SK-N-MC (cell line): ENCODE data around the gene LHFPL6.

Experiments
- DNase-seq: peaks from one replicate; pipeline ENCODE4 v3.0.0-alpha.2; 2011; ENCODE audit warnings: low read depth, low spot score
- H3K27ac ChIP-seq: fragments of 200-600 bp; sonication (generic); 2 replicates; pipeline ENCODE4 v1.5.1; 2016; ENCODE audit warnings: mixed run types
- H3K36me3 ChIP-seq: fragments of 200-600 bp; sonication (generic); 2 replicates; pipeline ENCODE4 v1.6.1; 2017; ENCODE audit warnings: antibody characterized with exemption, low read length, mixed read lengths; ENCODE audit not compliant: insufficient read depth
- H3K4me3 ChIP-seq: fragments of 200-600 bp; sonication (generic); 2 replicates; pipeline ENCODE4 v1.5.1; 2016
- H3K9ac ChIP-seq: fragments of 200-600 bp; sonication (generic); 2 replicates; pipeline ENCODE4 v1.8.0; 2017; ENCODE audit warnings: mixed run types, mixed read lengths; ENCODE audit not compliant: insufficient read length
- H3K9me3 ChIP-seq: fragments of 200-600 bp; sonication (generic); 2 replicates; pipeline ENCODE4 v1.6.1; 2017; ENCODE audit warnings: low read depth, mild to moderate bottlenecking, antibody characterized with exemption, low read length, moderate library complexity, mixed read lengths
- EZH2 ChIP-seq: fragments of 200-600 bp; sonication (generic); IDR thresholded peaks from one replicate; pipeline ENCODE4 v1.6.1; 2017; ENCODE audit warnings: antibody characterized with exemption
- FOXP2 ChIP-seq: optimal IDR thresholded peaks from 2 replicates; pipeline ENCODE3; 2011; ENCODE audit warnings: mild to moderate bottlenecking, moderate library complexity; ENCODE audit not compliant: insufficient read depth; ENCODE audit errors: extremely low read length, control extremely low read depth
- POLR2AphosphoS5 ChIP-seq: IDR thresholded peaks from 2 replicates; pipeline ENCODE4 v1.6.1; 2012; ENCODE audit warnings: mild to moderate bottlenecking, low read depth, low read length, borderline replicate concordance

Gene LHFPL6

DNA sequence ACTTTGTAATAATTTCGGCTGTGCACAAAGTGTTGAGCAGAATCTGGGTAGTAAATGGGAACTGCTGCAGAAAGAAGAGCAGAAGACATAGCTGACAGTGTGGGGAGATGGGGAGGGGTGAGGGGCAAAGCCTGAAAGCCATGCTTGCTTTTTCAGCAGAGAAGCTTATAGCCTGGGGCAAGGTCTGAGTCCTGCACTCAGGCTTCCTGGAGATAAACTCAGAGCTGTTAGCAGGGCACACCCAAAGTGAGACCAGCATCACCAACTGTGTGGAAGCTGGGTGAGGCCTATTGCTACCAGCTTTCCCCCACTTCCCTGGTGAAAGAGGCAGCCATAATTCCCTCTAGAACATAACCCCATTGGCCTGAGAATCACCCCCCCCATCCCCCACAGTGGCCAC is 15.6 kb upstream of the LHFPL6 start:
- Histone ChIP-seq H3K27ac (peak overlapping the region; percentile 65; the same call in 1 of the 2 replicates), H3K36me3 (no peaks in the 10 kb centered on the region), H3K9me3 (no peaks in the 10 kb centered on the region), H3K4me3 (no peak overlapping the region), H3K9ac (no peak overlapping the region)
- no peak for DNase-seq
- no peak for TF ChIP-seq FOXP2
- TF ChIP-seq EZH2 = no peak
- no peak for TF ChIP-seq POLR2AphosphoS5

DNA sequence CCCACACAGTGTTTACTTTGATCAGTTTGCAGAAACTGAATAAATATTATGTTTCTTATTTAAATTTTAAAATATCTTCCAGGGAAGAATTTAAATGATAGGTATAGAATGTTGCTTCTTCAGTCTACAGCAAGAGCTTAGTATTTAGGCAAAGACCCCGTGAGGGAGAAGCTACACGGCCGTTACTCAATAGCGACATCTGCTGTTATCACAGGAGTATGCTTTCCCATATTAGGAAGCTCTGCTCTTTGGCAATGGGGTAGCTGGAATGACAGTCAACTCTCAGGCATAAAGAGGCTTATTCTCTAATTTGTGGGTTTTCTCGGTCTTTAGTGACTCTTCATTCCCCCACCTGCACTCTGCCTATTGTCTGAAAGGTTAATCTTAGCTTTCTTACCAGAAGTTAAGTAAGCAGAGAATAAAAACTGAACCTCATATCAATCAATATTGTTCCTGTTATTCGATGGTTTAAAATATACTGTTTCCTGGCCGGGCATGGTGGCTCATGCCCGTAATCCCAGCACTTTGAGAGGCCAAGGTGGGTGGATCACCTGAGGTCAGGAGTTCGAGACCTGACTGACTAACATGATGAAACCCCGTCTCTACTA is 13.2 kb upstream of the LHFPL6 start:
- H3K9me3 ChIP-seq = no peaks in the 10 kb centered on the region
- H3K9ac ChIP-seq = peak overlapping the region; percentile 34
- no peak for TF ChIP-seq FOXP2
- TF ChIP-seq POLR2AphosphoS5 = no peak
- no peak for TF ChIP-seq EZH2
- H3K36me3 ChIP-seq = no peaks in the 10 kb centered on the region
- peak overlapping the region; percentile 42; the same call in 1 of the 2 replicates for H3K27ac ChIP-seq
- no peak overlapping the region; the same call in 1 of the 2 replicates for H3K4me3 ChIP-seq
- DNase-seq = peak; percentile 91

DNA sequence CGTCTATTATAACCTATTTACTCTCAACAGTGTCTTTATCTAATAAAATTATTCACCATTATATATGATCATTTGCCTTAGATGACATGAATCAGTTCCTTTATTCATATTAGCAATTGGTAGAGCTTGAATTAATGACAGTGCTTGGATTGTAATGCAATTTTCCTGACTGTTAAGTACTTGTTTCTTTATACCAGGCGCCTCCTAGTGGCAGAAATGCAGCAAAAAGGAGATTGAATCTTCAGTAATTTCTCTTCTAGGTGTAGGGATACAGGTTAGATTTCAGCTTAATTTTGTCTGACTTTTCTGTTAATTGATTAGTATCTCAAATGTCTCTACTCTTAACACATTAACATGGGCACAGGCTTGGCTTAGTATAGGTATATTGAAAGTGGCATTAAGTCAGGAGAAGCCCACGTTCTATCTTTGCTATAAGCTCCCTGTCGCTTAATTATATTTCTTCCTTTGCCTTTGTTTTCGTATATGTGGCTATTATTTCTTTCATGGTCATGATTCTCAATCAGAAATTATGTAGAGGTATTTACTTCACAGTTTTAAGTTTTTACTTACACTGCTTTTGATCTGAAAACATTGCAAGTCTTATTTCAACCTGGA is 9.1 kb upstream of the LHFPL6 start:
- Histone ChIP-seq H3K4me3 (no peak overlapping the region), H3K9me3 (no peaks in the 10 kb centered on the region), H3K27ac (peak overlapping the region; percentile 73), H3K9ac (peak overlapping the region; percentile 24), H3K36me3 (no peaks in the 10 kb centered on the region)
- TF ChIP-seq FOXP2 = no peak
- no peak for TF ChIP-seq EZH2
- TF ChIP-seq POLR2AphosphoS5 = no peak
- DNase-seq = peak; percentile 93

DNA sequence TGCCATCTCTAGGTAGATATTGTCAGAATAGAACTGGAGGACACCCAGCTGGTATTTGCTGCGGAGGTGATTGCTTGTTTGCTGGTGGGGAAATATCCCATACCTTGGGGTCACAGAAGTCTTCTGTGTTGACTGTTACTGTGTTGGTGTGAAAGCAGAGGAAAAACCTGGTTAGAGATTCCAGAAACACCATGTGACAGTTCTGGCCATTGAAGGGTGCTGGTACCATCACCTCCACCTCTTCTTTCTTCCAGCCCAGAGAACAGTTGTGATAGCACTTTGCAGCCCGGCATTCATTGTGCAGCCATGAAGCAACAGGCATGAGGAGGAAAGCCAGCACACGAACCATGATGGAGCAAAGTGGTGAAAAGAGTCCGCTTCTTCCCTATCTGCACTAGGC is 4.9 kb upstream of the LHFPL6 start:
- H3K36me3 ChIP-seq = no peaks in the 10 kb centered on the region
- TF ChIP-seq POLR2AphosphoS5 (no peak), EZH2 (no peak), FOXP2 (no peak)
- no peak overlapping the region for H3K9ac ChIP-seq
- no peak overlapping the region for H3K4me3 ChIP-seq
- H3K9me3 ChIP-seq = no peaks in the 10 kb centered on the region
- DNase-seq = no peak
- H3K27ac ChIP-seq = no peak overlapping the region

DNA sequence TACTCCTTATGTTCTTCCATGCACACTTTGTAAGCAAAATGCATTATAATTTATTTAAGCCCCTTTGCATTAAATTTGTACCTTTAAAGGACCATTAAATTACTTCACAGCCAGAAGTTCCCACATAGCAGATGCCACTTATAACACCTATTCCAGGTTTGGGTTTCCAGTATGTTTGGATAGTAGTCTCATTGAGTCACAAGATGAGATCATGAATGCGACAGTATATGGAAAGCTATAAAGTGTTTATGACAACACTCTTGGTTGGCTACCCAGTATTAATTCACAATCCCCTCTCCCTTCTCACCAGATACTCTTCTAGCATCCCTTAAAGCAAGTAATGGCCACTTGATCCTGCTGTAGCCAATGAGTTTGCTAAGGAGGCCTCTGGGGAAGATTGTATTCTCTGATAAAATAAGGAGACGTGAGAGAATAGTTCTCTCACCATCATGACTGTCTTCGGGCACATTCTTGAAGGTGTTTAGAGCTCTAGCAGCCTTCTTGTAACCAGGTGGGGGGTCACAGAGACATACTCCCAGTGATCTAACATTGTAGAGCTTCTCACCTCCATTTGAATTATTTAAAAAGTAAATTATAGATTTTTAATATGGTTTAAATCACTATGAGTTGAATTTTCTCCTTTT is 2.8 kb upstream of the LHFPL6 start:
- no peak overlapping the region for H3K27ac ChIP-seq
- no peaks in the 10 kb centered on the region for H3K9me3 ChIP-seq
- H3K9ac ChIP-seq = no peak overlapping the region
- no peak for DNase-seq
- TF ChIP-seq POLR2AphosphoS5 (no peak), FOXP2 (no peak), EZH2 (no peak)
- H3K4me3 ChIP-seq = no peak overlapping the region
- peaks cover 3% of the 10 kb centered on the region; the same call in 1 of the 2 replicates for H3K36me3 ChIP-seq

DNA sequence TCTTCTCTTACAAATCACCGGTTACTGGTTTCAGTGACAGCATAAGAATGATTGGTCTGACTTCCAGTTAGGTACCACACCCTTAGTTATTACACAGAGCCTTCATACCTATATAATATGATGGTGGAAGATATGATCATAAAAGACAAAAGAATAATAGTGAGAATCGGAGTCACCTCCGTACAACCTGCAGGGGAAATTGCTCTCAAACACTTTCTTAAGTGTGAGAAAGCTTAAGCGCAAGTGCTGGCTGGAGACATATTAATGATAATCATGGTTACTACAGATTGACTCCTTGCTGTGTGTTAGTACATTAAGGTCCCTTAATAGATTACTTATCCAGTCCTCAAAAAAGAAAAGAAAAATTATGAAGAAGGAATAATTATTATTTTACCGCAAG is 1.8 kb upstream of the LHFPL6 start:
- no peaks in the 10 kb centered on the region for H3K9me3 ChIP-seq
- DNase-seq = no peak
- TF ChIP-seq POLR2AphosphoS5 (no peak), EZH2 (no peak), FOXP2 (no peak)
- H3K36me3 ChIP-seq = peaks cover 13% of the 10 kb centered on the region
- no peak overlapping the region for H3K9ac ChIP-seq
- H3K4me3 ChIP-seq = no peak overlapping the region
- no peak overlapping the region for H3K27ac ChIP-seq

DNA sequence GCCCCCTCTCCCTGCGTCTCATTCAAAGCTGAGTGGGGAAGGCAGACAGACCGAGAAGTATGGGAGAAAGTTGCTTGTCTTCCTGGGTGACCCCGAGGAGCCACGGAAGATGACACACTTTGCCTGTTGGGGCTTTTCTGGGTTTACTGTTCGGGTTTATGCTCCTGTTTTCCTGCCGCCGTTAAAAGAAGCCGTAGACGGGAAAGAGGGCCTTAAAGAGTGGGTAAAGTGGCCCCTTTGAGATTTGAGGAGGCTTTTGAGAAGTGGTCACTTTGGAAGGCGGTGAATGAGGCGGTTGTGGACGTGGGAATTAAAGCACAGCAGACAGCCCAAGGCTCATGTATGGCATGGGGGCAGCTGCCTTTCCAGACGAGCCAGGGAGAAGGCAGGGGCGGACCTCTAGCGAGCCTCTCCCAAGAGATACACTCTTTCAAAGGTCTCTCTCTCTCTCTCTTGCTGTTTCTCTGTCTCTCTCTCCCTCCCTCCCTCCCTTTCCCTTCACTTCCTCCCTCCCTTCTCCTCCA is 493 bp upstream of the LHFPL6 start:
- H3K36me3 ChIP-seq = peaks cover 14% of the 10 kb centered on the region
- peak overlapping the region; percentile 81 for H3K9ac ChIP-seq
- DNase-seq = no peak
- no peak overlapping the region for H3K27ac ChIP-seq
- no peak for TF ChIP-seq POLR2AphosphoS5
- TF ChIP-seq FOXP2 = no peak
- no peak for TF ChIP-seq EZH2
- peak overlapping the region; percentile 79 for H3K4me3 ChIP-seq
- H3K9me3 ChIP-seq = no peaks in the 10 kb centered on the region

DNA sequence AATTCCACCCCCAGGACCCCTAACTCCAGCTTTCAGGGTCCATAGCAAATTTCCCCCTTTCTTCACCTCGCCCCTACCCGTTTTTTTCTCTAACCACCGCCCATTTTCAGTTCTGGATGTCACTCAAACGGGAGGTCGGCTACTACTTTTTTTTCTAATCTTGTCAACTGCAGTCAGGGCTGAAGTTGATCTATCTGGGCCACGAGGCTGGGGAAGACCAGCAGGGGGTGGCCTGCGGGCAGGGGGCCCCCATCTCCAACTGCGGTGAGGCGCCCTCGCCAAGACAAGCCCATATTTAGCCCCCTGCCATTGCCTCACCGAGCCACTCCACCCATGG is 748 bp downstream of the LHFPL6 start:
- Histone ChIP-seq H3K9ac (peak overlapping the region; percentile 81), H3K27ac (peak overlapping the region; percentile 29; the same call in 1 of the 2 replicates)

More for the DNA sequence above, 748 bp downstream of the LHFPL6 start:
- no peak for DNase-seq
- TF ChIP-seq FOXP2 (no peak), EZH2 (no peak), POLR2AphosphoS5 (no peak)
- Histone ChIP-seq H3K4me3 (peak overlapping the region; percentile 79), H3K9me3 (no peaks in the 10 kb centered on the region), H3K36me3 (peaks cover 14% of the 10 kb centered on the region)
